SU-DHL-6 (cell line): ENCODE measurements around the gene SMTNL1.

Experiments used
- H2AFZ ChIP-seq: fragments of 200-600 bp; sonication (generic); 2 replicates; pipeline ENCODE4 v1.6.1; 2014; ENCODE audit warnings: low read depth, mild to moderate bottlenecking, moderate library complexity, mixed read lengths, antibody characterized with exemption, low read length; ENCODE audit not compliant: severe bottlenecking
- H3F3A ChIP-seq: fragments of 200-600 bp; shearing (Covaris generic); 2 replicates; pipeline ENCODE4 v1.6.0; 2016; ENCODE audit warnings: antibody characterized with exemption, mild to moderate bottlenecking; ENCODE audit not compliant: insufficient read depth
- H3K27ac ChIP-seq: fragments of 200-600 bp; sonication (generic); 2 replicates; pipeline ENCODE4 v1.5.1; 2016; ENCODE audit warnings: low read depth, mild to moderate bottlenecking, low read length, moderate library complexity, mixed read lengths
- H3K27me3 ChIP-seq: fragments of 200-600 bp; sonication (generic), shearing (Covaris generic); 2 replicates; pipeline ENCODE4 v1.6.0; 2014; ENCODE audit warnings: mild to moderate bottlenecking, low read length
- H3K36me3 ChIP-seq: fragments of 200-600 bp; sonication (generic); 2 replicates; pipeline ENCODE4 v1.6.1; 2014; ENCODE audit warnings: mild to moderate bottlenecking, low read length, mixed read lengths
- H3K4me2 ChIP-seq: fragments of 300-600, 200-600 bp; shearing (Covaris generic), sonication (generic); 2 replicates; pipeline ENCODE4 v1.6.0; 2014; ENCODE audit warnings: low read length, low read depth, mild to moderate bottlenecking; ENCODE audit not compliant: poor library complexity, severe bottlenecking
- H3K4me3 ChIP-seq: fragments of 200-600 bp; sonication (generic); 2 replicates; pipeline ENCODE4 v1.5.1; 2014; ENCODE audit warnings: antibody characterized with exemption, low read length, mild to moderate bottlenecking, mixed read lengths; ENCODE audit not compliant: insufficient read depth, poor library complexity, severe bottlenecking
- H3K79me2 ChIP-seq: fragments of 200-600 bp; sonication (generic); 2 replicates; pipeline ENCODE4 v1.6.1; 2014; ENCODE audit warnings: mild to moderate bottlenecking, low read length, moderate library complexity; ENCODE audit not compliant: insufficient read depth
- H3K9ac ChIP-seq: fragments of 200-600 bp; sonication (generic); 2 replicates; pipeline ENCODE4 v1.7.0; 2014; ENCODE audit warnings: mild to moderate bottlenecking, low read length
- H3K9me2 ChIP-seq: fragments of 200-600 bp; sonication (generic); replicated peaks from 2 replicates; pipeline ENCODE4 v1.6.1; 2014; ENCODE audit warnings: low read length; ENCODE audit not compliant: insufficient read depth
- H3K9me3 ChIP-seq: fragments of 200-600 bp; sonication (generic); 2 replicates; pipeline ENCODE4 v1.6.1; 2014; ENCODE audit warnings: low read length, mixed read lengths; ENCODE audit not compliant: insufficient read depth
- H4K20me1 ChIP-seq: fragments of 200-600 bp; sonication (generic); 2 replicates; pipeline ENCODE4 v1.6.1; 2014; ENCODE audit warnings: low read depth, mild to moderate bottlenecking, antibody characterized with exemption, low read length, moderate library complexity, mixed read lengths
- CTCF ChIP-seq: fragments of 200-600 bp; sonication (generic); IDR thresholded peaks from one replicate; pipeline ENCODE4 v1.5.1; 2017; ENCODE audit warnings: antibody characterized with exemption, mild to moderate bottlenecking, low read length, moderate library complexity; ENCODE audit not compliant: insufficient read depth, poor library complexity, severe bottlenecking
- EZH2phosphoT487 ChIP-seq: fragments of 200-600 bp; sonication (generic), shearing (Covaris generic); conservative IDR thresholded peaks from 2 replicates; pipeline ENCODE4 v1.6.1; 2018; ENCODE audit warnings: mild to moderate bottlenecking, antibody characterized with exemption, low read length, moderate library complexity, mixed read lengths

SMTNL1 gene

GRCh38 chr11:57514538-57515331, 22.7 kb upstream of the SMTNL1 start:
- Histone ChIP-seq H3K27ac (peak overlapping the region; percentile 64), H3K9me2 (no peaks in the 10 kb centered on the region), H3F3A (peaks cover 5% of the 10 kb centered on the region), H3K9ac (peak overlapping the region; percentile 79), H3K79me2 (peaks cover 14% of the 10 kb centered on the region; the same call in 1 of the 2 replicates), H3K9me3 (no peaks in the 10 kb centered on the region), H2AFZ (peak overlapping the region; percentile 82), H4K20me1 (no peaks in the 10 kb centered on the region), H3K27me3 (no peaks in the 10 kb centered on the region), H3K4me3 (peak overlapping the region; percentile 83), H3K4me2 (peak overlapping the region; percentile 90), H3K36me3 (no peaks in the 10 kb centered on the region)
- TF ChIP-seq EZH2phosphoT487 (no peak), CTCF (no peak)

- Histone ChIP-seq H3K27ac (peak within 1 kb of the TSS; percentile 64), H3K4me3 (peak within 1 kb of the TSS; percentile 83), H3K9ac (peak within 1 kb of the TSS; percentile 79), H3F3A (peaks cover 5% of the 10 kb centered on the region), H3K9me3 (no peaks in the 10 kb centered on the region), H4K20me1 (no peaks in the 10 kb centered on the region), H3K9me2 (no peaks in the 10 kb centered on the region), H3K36me3 (no peaks in the 10 kb centered on the region), H3K79me2 (peaks cover 14% of the 10 kb centered on the region; the same call in 1 of the 2 replicates), H3K4me2 (peak within 1 kb of the TSS; percentile 90), H2AFZ (peak within 1 kb of the TSS; percentile 82), H3K27me3 (no peaks in the 10 kb centered on the region)
- TF ChIP-seq CTCF: no peak
- no peak for TF ChIP-seq EZH2phosphoT487
These were observed 21.9 kb upstream of the SMTNL1 start, which contains the start of gene SLC43A1 for GRCh38 chr11:57515332-57516060. SLC43A1 (minus strand) TSS chr11:57515702; CDS start chr11:57514111, 1,591 bp downstream.

- H3K4me3 ChIP-seq: peak overlapping the region; percentile 83
- no peaks in the 10 kb centered on the region for H4K20me1 ChIP-seq
- H3K36me3 ChIP-seq: no peaks in the 10 kb centered on the region
- H3K27ac ChIP-seq: no peak overlapping the region
- H3K4me2 ChIP-seq: peak overlapping the region; percentile 90
- TF ChIP-seq EZH2phosphoT487: no peak
- TF ChIP-seq CTCF: no peak
- peak overlapping the region; percentile 82 for H2AFZ ChIP-seq
- peak overlapping the region; percentile 79 for H3K9ac ChIP-seq
- H3F3A ChIP-seq: peaks cover 5% of the 10 kb centered on the region
- H3K9me2 ChIP-seq: no peaks in the 10 kb centered on the region
- no peaks in the 10 kb centered on the region for H3K27me3 ChIP-seq
- no peaks in the 10 kb centered on the region for H3K9me3 ChIP-seq
- peaks cover 14% of the 10 kb centered on the region; the same call in 1 of the 2 replicates for H3K79me2 ChIP-seq
These were observed 21.3 kb upstream of the SMTNL1 start for GRCh38 chr11:57516061-57516443.
